GM13977 (cell line): ENCODE data around the gene CEP57.

Source experiments
- DNase-seq: peaks from one replicate; pipeline ENCODE4 v3.0.0; 2012; ENCODE audit warnings: low spot score
- CTCF ChIP-seq: IDR thresholded peaks from 2 replicates; pipeline ENCODE4 v1.5.1; 2012; ENCODE audit warnings: mild to moderate bottlenecking, control low read depth; ENCODE audit not compliant: insufficient read depth; ENCODE audit errors: extremely low read depth, missing control alignments
- in situ Hi-C: fragments of 300-500 bp; cut with MboI; formaldehyde crosslinking; loops from one replicate; pipeline ENCODE4 v1.12.0; 2022; ENCODE audit warnings: low sequenced_read_pairs, low pct_unique_long_range_greater_than_20kb, mixed read lengths, inconsistent platforms; ENCODE audit not compliant: unreplicated experiment

The CEP57 gene

GRCh38 chr11:95794086-95794485, 3.8 kb downstream of the CEP57 start:
- DNase-seq: no peak
- in situ Hi-C loops: no loop called here
- no peak for TF ChIP-seq CTCF

GRCh38 chr11:95795627-95796295, 5.5 kb downstream of the CEP57 start:
- in situ Hi-C loops: no loop called here
- TF ChIP-seq CTCF: no peak
- no peak for DNase-seq

GRCh38 chr11:95796501-95796900, 6.2 kb downstream of the CEP57 start:
- in situ Hi-C loops: no loop called here
- no peak for DNase-seq
- TF ChIP-seq CTCF: no peak

GRCh38 chr11:95799546-95799945, 9.2 kb downstream of the CEP57 start:
- no peak for DNase-seq
- no peak for TF ChIP-seq CTCF
- in situ Hi-C loops: no loop called here

GRCh38 chr11:95800438-95800837, 10.1 kb downstream of the CEP57 start:
- in situ Hi-C loops: no loop called here
- no peak for TF ChIP-seq CTCF
- no peak for DNase-seq

GRCh38 chr11:95802806-95803205, 12.5 kb downstream of the CEP57 start:
- in situ Hi-C loops: no loop called here

More at GRCh38 chr11:95802806-95803205, 12.5 kb downstream of the CEP57 start:
- no peak for TF ChIP-seq CTCF
- no peak for DNase-seq
